SK-N-SH (cell line): ENCODE results near the gene APBA2. TPM values are rescaled to one million over a fixed set of nuclear protein-coding genes. Genes with fewer than 3 reads are reported as not detected.

Experiments used
- CTCF ChIA-PET: fragments of 300-600, 350-600 bp; formaldehyde crosslinking; extraction: SDS; loops from one replicate; lab custom pipeline; 2021; lab: Yijun Ruan, JAX
- POLR2A ChIA-PET: fragments of 350-600 bp; sonication (Branson Sonifier 250); formaldehyde crosslinking; extraction: SDS; loops from one replicate; lab custom pipeline; 2020; ENCODE audit warnings: antibody characterized with exemption, inconsistent platforms; lab: Yijun Ruan, JAX
- DNase-seq: peaks from one replicate; pipeline ENCODE4 v3.0.0; 2012
- H2AFZ ChIP-seq: fragments of 200-600 bp; sonication (generic); 2 replicates; pipeline ENCODE4 v1.8.1; 2016; ENCODE audit warnings: antibody characterized with exemption, mild to moderate bottlenecking, low read depth
- H3F3A ChIP-seq: fragments of 200-600 bp; sonication (generic); replicated peaks from 2 replicates; pipeline ENCODE3; 2016; ENCODE audit warnings: antibody characterized with exemption, mild to moderate bottlenecking; ENCODE audit not compliant: insufficient read depth
- H3K27ac ChIP-seq, 2 experiments: fragments of 200-500 bp in 1 of 2; fragments of 200-600 bp in 1 of 2; sonication (Bioruptor generic) in 1 of 2; sonication (generic), shearing (Covaris generic) in 1 of 2; 2 replicates each; pipeline versions ENCODE4 v1.5.1 to v1.6.1; 2014 to 2016; ENCODE audit warnings: low read depth in 2 of 2, inconsistent platforms in 1 of 2, low read length in 1 of 2, mild to moderate bottlenecking in 1 of 2, mixed read lengths in 1 of 2
- H3K27me3 ChIP-seq: fragments of 200-600 bp; sonication (generic), shearing (Covaris generic); 2 replicates; pipeline ENCODE4 v1.6.1; 2016; ENCODE audit warnings: mixed run types; ENCODE audit not compliant: insufficient read depth
- H3K36me3 ChIP-seq, 2 experiments: fragments of 200-500 bp in 1 of 2; fragments of 200-600 bp in 1 of 2; sonication (Bioruptor generic) in 1 of 2; sonication (generic) in 1 of 2; replicated peaks in 1 of 2; 2 replicates each; pipeline versions ENCODE3 to v1.5.1; 2014 to 2016; ENCODE audit warnings: low read length in 1 of 2, mild to moderate bottlenecking in 1 of 2; ENCODE audit not compliant: insufficient read depth in 2 of 2, control insufficient read depth in 1 of 2
- H3K4me1 ChIP-seq, 2 experiments: fragments of 200-500 bp in 1 of 2; fragments of 200-600 bp in 1 of 2; sonication (Bioruptor generic) in 1 of 2; sonication (generic), shearing (Covaris generic) in 1 of 2; 2 replicates each; pipeline versions ENCODE4 v1.5.1 to v1.6.1; 2014 to 2016; ENCODE audit warnings: low read depth in 1 of 2, low read length in 1 of 2, mixed run types in 1 of 2; ENCODE audit not compliant: insufficient read depth in 2 of 2, control insufficient read depth in 1 of 2
- H3K4me2 ChIP-seq: fragments of 200-600 bp; sonication (generic), shearing (Covaris generic); 2 replicates; pipeline ENCODE4 v1.6.1; 2017; ENCODE audit warnings: mixed run types
- H3K4me3 ChIP-seq, 2 experiments: fragments of 200-500 bp in 1 of 2; fragments of 200-600 bp in 1 of 2; sonication (Bioruptor generic) in 1 of 2; sonication (generic), shearing (Covaris generic) in 1 of 2; 2 replicates each; pipeline versions ENCODE4 v1.5.1 to v1.8.1; 2014 to 2016; ENCODE audit warnings: low read depth in 2 of 2, inconsistent platforms in 1 of 2, low read length in 1 of 2, mild to moderate bottlenecking in 1 of 2, mixed read lengths in 1 of 2, moderate library complexity in 1 of 2
- H3K79me2 ChIP-seq: fragments of 200-600 bp; sonication (generic); 2 replicates; pipeline ENCODE4 v1.8.1; 2017; ENCODE audit warnings: mild to moderate bottlenecking; ENCODE audit not compliant: insufficient read depth
- H3K9ac ChIP-seq: fragments of 200-600 bp; sonication (generic); 2 replicates; pipeline ENCODE4 v1.6.1; 2017; ENCODE audit warnings: mixed run types
- H3K9me2 ChIP-seq: fragments of 200-600 bp; sonication (generic); 2 replicates; pipeline ENCODE4 v1.6.1; 2017; ENCODE audit warnings: mixed run types
- H3K9me3 ChIP-seq: fragments of 200-600 bp; sonication (generic); 2 replicates; pipeline ENCODE4 v1.6.1; 2017; ENCODE audit warnings: mixed run types, mild to moderate bottlenecking, moderate library complexity
- H4K20me1 ChIP-seq: fragments of 200-600 bp; sonication (generic); 2 replicates; pipeline ENCODE4 v1.6.1; 2017; ENCODE audit warnings: mild to moderate bottlenecking, mixed run types; ENCODE audit not compliant: insufficient read depth
- CHD2 ChIP-seq: fragments of 150-350 bp; IDR thresholded peaks from 2 replicates; pipeline ENCODE4 v1.6.1; 2018; ENCODE audit warnings: low read length; ENCODE audit not compliant: partially characterized antibody
- ELF1 ChIP-seq: IDR thresholded peaks from 2 replicates; pipeline ENCODE4 v1.4.0; 2012
- FOSL2 ChIP-seq: IDR thresholded peaks from 2 replicates; pipeline ENCODE4 v1.4.0; 2012; ENCODE audit warnings: low read depth, mild to moderate bottlenecking, moderate library complexity, borderline replicate concordance
- FOXJ3 ChIP-seq: sonication (generic); formaldehyde crosslinking; IDR thresholded peaks from 2 replicates; pipeline ENCODE4 v1.5.1; 2020; ENCODE audit warnings: mild to moderate bottlenecking, missing genetic modification reagents
- GATA2 ChIP-seq: sonication (generic); formaldehyde crosslinking; IDR thresholded peaks from 2 replicates; pipeline ENCODE4 v1.5.0; 2020; ENCODE audit warnings: mild to moderate bottlenecking, missing genetic modification reagents
- MAX ChIP-seq: IDR thresholded peaks from 2 replicates; pipeline ENCODE4 v1.4.0; 2012; ENCODE audit warnings: low read depth
- MEF2A ChIP-seq: IDR thresholded peaks from 2 replicates; pipeline ENCODE4 v1.4.0; 2012; ENCODE audit warnings: low read depth, borderline replicate concordance
- MXI1 ChIP-seq: IDR thresholded peaks from 2 replicates; pipeline ENCODE4 v1.6.1; 2012; ENCODE audit warnings: mild to moderate bottlenecking, low read depth, low read length, improper control_type of control experiment
- NRF1 ChIP-seq: IDR thresholded peaks from 2 replicates; pipeline ENCODE4 v1.6.1; 2012; ENCODE audit warnings: low read depth, mild to moderate bottlenecking, low read length
- RCOR1 ChIP-seq: fragments of 150-350 bp; IDR thresholded peaks from 2 replicates; pipeline ENCODE4 v1.6.1; 2017; ENCODE audit warnings: antibody characterized with exemption, low read length
- SMC3 ChIP-seq: IDR thresholded peaks from 2 replicates; pipeline ENCODE4 v1.6.1; 2012; ENCODE audit warnings: low read depth, low read length, improper control_type of control experiment
- YY1 ChIP-seq: IDR thresholded peaks from 2 replicates; pipeline ENCODE4 v1.4.0; 2012; ENCODE audit warnings: low read depth, mild to moderate bottlenecking
- ZBTB33 ChIP-seq: IDR thresholded peaks from 2 replicates; pipeline ENCODE4 v1.4.0; 2012; ENCODE audit warnings: low read depth, borderline replicate concordance
- WGBS: methylation state at CpG from one replicate; pipeline ENCODE4 v1.1.6; 2017; ENCODE audit warnings: low lambda C conversion rate; 5-methylcytosine and 5-hydroxymethylcytosine counted together
- polyA plus RNA-seq, 3 experiments: library from polyadenylated mRNA; depleted of rRNA; stranded (reverse); fragments of >200 nt; gene quantifications; 2 replicates each; pipeline ENCODE4 v1.2.3, GENCODE V29; 2012
- TF ChIP-seq, protein P1 (sequence below): fragments of 200-600 bp; sonication (generic); IDR thresholded peaks from 2 replicates; pipeline ENCODE4 v1.6.1; 2017; ENCODE audit warnings: antibody characterized with exemption, mild to moderate bottlenecking, moderate library complexity

APBA2 gene
- polyA plus RNA-seq, 1 of the 3 experiments (the other 2 are of a cell fraction): 12.7 TPM

GRCh38 chr15:28956491-28956890 lies 70.7 kb downstream of the APBA2 start:
- Histone ChIP-seq H3K36me3 (no peaks in the 10 kb centered on the region), H3K9me2 (no peaks in the 10 kb centered on the region), H3K9ac (no peak overlapping the region), H4K20me1 (no peaks in the 10 kb centered on the region), H3K4me2 (no peak overlapping the region), H3K4me3 (no peak overlapping the region), H2AFZ (no peak overlapping the region), H3K27ac (no peak overlapping the region), H3K9me3 (no peaks in the 10 kb centered on the region), H3F3A (no peaks in the 10 kb centered on the region), H3K27me3 (no peaks in the 10 kb centered on the region), H3K79me2 (no peaks in the 10 kb centered on the region), H3K4me1 (peaks cover 6 to 38% of the 10 kb centered on the region in 2 experiments; a peak in 3 of 4 replicates)
- TF ChIP-seq MAX (no peak), CHD2 (no peak), ELF1 (no peak), YY1 (no peak), SMC3 (no peak), FOSL2 (no peak), ZBTB33 (no peak), FOXJ3 (CRISPR knock-in tag) (no peak), GATA2 (CRISPR knock-in tag) (no peak), MXI1 (no peak), RCOR1 (no peak), MEF2A (no peak), NRF1 (no peak)
- TF ChIP-seq, protein P1, sequence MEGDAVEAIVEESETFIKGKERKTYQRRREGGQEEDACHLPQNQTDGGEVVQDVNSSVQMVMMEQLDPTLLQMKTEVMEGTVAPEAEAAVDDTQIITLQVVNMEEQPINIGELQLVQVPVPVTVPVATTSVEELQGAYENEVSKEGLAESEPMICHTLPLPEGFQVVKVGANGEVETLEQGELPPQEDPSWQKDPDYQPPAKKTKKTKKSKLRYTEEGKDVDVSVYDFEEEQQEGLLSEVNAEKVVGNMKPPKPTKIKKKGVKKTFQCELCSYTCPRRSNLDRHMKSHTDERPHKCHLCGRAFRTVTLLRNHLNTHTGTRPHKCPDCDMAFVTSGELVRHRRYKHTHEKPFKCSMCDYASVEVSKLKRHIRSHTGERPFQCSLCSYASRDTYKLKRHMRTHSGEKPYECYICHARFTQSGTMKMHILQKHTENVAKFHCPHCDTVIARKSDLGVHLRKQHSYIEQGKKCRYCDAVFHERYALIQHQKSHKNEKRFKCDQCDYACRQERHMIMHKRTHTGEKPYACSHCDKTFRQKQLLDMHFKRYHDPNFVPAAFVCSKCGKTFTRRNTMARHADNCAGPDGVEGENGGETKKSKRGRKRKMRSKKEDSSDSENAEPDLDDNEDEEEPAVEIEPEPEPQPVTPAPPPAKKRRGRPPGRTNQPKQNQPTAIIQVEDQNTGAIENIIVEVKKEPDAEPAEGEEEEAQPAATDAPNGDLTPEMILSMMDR: no peak
- POLR2A ChIA-PET: no interaction called here
- CTCF ChIA-PET: interaction anchor here (1.9 kb wide), 1 partner anchor 19 kb away, joined by 7 read pairs; no protein-coding TSS in a partner anchor
- DNase-seq: no peak
- WGBS: 92% methylated on average over 8 of the region's 8 CpGs
